ENCODE measurements around the gene HRH3.

Gene HRH3

DNA sequence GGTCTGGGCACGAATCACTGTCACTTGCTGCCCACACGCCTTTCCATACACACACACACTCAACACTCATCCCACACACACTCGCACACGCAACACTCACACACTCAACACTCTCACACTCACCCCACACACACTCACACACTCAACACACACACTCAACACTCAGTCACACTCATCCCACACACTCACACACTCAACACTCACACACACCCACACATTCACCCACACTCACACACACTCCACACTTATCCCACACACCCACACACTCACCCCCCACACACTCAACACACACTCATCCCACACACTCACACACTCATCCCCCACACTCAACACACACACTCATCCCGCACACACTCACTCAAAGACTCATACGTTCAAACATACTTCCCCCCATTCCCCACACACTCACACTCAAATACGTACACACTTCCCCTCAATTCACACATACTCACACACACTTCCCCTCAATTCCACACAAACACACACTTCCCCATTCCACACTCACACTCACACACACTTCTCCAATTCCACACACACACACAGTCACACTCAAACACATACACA lies 9.0 kb upstream of the HRH3 start:
- DNase-seq = no peak

DNA sequence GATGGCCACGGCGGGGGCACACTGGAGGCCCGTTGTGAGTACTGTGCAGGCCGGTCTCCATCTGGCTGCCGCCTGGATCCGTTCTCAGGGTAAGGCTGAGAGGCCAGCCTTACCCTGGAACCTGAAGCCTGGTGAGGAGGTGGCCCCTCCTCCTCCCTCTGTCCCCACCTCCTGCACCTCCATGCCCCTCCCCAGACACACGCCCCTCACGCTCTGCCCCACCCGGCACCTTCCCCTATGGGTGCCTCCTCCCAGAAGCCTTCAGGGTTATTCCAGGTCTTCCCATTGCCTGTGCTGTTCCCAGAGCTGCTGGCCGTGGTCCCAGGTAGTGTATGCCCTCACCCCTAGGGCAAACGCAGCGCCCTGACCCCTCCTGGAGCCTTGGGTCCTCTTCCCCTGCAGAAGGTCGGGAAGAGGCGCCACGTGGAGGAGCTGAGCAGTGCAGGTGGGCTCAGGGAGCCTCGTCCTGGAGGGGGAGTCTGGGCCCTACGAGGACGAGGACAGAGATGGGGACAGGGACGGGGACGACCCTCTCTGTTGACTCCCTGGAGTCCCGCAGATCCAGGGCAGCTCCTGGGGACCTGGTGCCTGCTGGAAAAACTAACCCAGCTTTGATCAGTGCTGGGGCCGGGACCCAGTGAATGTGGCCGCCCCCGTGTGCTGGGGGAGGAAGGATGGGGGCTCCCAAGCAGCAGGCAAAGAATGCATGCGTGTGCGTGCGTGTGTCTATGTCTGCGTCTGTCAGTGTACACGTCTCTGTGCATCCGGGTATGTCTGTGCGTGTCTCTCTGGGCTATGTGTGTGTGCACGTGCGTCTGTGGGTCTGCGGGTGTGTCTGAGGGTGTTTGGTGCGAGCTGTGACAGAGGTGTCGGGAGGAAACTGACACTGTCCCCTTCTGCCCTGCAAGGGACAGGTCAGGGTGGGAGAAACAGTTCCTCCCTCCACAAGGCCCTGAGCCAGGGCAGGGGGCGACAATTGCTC lies 8.2 kb upstream of the HRH3 start:
- DNase-seq = no peak

DNA sequence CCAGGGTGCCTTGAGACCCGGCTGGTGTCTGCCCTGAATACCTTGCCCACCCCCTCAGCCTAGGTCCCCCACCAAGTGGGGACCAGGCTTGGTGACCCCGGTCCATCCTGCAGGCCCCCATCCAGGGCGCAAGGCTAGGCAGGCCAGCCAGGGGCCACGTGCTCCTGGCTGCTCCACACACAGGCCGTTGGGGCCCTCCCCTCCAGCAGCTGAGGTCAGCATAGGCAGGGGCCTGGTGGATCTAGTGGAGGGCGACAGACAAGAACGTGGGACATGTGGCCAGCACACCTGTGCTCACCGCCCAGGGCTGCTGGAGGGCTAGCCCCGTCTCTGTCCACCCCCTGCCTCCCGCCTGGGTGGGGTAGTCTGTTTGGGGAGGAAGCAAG lies 7.5 kb upstream of the HRH3 start:
- no peak for DNase-seq

DNA sequence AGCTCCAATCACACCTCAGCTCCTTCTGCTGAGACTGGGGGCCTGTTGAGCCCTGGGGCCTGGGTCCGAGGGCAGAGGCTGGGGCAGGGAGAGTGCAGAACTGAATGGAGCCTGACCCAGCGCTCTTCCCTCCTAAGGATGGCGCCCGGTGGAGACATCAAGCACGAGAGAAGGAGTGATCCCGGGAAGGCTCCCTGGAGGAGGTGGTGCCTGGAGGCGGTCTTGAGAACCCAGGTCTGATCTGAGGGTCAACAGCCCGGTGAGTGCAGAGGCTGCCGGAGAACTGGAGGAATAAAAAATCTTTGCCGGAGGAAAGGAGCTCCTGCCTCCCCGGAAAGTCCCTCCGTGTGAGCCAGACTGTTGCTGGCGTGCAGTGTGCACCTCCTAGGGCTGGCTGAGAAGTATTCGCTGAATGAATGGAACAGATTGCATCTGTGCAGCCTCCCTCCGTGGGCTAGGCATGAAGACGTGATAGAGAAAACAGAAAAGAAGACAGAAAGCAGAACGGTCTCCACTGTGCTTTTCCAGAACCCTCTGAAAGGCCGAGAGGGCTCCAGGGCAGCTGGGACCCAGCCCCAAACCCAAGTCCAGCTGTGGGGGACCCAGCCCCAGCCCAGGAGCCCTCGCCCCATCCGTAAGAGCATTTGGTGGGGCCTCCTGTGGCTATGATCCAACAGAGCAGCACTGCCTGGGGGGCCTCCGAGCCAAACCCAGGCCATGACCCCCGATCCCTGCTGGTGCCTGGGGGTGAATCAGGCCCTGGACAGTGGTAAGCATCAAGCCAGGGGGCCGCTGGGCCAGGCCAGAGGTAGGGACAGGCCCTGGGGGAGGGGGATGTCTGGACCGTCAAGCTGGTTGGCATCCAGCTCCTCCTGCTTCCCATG lies 6.9 kb upstream of the HRH3 start:
- DNase-seq = no peak

DNA sequence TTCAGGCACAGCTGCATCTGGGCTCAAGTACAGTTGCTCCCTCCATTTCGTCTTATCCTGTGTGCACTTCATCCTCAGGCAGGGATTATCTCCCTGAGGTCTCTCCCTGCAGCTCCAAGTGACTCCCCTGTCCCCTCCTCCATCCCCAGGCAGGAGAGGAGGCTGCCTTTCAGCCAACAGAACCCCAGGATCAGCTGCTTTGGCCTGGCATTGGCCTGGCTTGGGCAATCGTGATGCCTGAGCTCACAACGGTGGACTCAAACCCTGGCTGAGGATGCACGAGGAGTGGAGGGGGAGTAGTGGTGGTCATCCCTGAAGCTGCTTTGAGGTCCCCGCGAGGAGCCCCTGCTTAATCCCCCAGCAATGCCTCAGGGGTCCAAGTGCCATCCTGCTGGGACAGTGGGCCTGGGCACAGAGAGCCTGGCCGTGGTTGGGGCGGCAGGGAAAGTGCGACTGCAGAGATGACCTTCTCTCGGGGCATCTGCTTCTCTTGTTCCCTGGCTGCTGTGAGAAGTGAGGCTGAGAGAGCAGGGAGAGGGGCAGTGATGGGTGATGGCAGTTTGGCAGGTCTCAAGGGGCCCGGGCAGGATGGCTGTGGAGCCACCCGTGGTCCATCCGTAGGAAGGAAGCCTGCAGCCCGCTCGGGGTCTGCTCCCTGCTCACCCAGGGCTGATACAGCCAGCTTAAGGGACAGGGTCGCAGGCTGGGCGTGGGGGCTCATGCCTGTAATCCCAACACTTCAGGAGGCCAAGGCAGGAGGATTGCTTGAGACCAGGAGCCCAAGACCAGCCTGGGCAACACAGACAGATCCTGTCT lies 6.0 kb upstream of the HRH3 start:
- no peak for DNase-seq

DNA sequence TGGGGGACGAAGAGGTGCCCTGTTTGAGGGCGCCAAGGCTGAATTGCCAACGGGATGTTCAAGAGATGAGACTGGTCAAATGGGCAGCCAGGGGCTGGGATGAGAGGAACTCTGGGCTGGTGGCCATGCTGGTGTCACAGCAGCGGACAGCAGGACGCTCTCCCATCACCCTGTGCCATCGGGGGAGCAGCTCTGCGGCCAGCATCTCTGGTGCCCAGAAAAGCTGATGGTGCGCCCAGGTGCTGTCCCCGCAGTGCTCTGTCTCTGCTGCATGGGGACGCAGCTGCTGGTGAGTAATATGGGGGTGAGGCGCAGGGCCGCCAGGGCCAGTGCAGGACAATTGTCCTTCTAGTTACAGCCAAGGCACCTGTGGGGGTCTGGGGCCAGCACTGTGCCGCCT lies 4.9 kb upstream of the HRH3 start:
- no peak for DNase-seq

DNA sequence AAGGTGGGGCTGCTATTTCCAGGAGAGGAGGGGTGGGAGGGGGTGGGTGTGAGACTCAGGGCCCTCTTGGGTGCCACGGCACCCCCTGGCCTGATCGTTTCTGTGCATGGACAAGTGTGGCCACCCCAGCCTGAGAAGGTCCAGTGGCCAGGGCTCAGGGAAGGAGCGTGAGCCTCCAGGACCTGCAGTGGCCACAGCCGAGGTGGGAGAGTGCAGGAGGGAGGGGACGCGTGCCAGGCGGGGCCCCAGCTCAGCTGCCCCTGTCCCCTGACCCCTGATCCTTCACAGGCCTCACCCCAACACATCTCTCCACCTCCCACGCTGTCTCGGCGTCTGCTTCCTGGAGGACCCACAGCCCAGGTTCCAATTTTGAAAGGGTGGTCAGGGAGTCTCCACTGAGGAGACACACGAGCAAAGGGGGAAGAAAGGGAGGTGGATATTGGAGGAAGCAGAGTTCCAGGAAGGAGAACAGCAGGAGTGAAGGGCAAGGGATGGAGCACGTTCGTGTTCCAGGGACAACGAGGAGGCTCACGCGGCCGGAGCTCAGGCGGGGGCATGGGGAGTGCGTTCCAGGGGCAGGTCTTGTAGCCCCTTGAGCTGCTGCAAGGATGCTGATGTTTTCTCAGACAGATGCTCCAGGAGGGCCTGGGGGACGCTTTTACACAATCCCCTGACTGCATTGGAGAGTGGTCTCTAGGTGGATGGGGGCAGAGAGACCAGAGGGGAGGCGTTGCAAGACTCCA lies 4.2 kb upstream of the HRH3 start:
- DNase-seq = no peak

DNA sequence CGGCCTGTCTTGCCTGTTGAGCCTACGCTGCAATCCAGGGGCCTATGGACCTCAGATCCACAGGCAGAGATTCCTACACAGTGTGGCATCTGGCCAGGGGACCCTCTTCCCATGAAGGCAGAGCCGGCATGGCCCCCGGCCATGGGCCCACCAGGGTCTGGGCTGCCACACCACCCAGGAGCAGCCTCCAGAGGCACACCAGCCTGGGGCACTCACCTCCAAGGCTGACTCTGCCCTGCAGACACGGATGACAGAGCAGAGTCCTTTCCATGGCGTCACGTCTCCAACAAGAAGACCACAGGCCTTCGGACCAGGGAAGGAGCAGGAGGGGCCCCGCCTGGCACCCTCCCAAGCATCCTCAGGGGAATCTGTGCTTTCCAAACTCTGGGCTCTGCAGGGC lies 3.5 kb upstream of the HRH3 start:
- no peak for DNase-seq

DNA sequence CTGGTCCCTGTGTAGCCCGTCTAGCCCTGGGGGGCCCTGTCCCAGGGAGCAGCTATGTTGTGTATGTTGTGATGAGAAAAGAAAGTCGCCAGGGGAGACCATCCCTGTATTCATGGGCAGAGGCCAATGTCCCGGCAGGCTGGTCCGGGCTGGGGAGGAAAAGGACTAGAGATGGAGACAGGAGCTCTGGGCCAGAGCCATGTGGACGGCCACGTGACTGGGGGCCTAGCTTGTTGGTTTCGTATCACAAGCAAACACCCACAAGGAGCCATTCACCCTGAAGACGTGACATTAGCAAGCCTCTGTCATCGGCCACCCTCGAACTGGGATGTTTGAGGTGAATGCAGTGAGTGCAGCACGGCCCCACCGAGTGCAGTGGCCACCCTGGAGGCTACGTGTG lies 2.9 kb upstream of the HRH3 start:
- no peak for DNase-seq

DNA sequence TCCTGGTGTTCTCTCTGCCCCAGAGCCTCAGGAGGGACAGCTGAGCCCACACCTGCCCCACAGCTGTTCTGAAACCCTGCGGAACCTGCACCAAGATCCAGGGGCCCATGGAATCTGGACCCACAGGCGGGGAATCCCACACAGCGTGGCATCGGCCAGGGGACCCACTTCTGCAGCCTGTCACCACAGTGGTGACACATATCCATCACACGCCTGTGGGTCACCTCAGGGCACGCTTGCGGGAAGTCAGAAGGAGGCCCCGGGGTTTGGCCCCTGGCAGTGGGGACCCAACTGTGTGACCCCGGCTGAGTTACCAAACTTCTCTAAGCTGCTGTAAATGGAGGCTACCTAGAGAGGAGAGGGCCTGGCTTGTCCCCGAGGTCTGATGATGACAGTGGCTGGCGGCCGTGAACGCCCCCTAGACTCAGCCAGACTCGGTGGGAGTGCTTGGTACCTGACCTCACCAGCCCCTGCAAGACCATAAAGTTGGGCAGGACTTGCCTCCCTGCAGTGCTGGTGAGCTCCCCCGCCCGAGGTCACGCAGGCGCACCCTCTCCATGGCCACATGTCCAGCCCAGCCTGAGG lies 2.3 kb upstream of the HRH3 start:
- no peak for DNase-seq

DNA sequence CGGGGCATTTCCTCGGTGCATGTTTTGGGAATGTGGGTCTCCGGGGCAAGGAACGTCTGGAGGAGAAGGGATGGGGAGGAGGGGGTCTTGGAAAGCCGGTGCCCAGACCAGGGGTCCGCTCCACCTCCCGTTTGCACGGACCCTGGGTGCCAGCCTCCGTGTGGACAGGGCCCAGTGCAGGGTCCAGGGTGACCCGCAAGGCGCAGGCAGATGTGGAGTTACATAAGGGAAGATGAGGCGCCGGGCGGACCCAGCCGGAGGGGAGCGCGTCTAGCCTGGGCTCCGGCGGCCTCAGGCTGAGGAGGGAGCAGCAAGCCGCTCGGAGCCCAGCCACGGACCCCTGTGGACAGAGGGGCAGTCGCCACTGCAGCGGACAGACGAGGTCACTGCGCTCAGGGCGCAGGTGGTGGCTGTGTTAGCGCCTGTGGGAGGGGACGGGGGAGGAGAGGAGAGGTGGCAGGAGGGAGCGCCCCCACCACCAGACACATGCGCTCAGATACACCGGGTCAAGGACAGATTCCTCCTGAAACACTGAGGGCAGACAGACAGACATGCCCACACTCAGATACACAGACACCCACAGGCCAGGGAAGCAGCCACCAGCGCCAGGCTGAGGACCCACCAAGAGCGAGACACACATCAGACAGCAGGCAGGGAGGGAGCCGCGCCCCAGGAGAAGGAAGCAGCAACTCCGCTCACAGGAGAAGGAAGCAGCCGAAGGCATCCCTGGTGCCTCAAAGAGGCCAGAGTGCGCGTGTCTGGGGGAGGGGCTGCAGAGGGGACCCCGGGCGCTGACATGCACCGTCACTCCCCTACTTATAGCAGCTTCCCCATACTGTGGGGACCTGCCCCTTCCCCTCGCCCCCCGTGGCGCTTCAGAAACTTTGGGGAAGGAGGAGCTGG lies 839 bp upstream of the HRH3 start:
- no peak for DNase-seq

DNA sequence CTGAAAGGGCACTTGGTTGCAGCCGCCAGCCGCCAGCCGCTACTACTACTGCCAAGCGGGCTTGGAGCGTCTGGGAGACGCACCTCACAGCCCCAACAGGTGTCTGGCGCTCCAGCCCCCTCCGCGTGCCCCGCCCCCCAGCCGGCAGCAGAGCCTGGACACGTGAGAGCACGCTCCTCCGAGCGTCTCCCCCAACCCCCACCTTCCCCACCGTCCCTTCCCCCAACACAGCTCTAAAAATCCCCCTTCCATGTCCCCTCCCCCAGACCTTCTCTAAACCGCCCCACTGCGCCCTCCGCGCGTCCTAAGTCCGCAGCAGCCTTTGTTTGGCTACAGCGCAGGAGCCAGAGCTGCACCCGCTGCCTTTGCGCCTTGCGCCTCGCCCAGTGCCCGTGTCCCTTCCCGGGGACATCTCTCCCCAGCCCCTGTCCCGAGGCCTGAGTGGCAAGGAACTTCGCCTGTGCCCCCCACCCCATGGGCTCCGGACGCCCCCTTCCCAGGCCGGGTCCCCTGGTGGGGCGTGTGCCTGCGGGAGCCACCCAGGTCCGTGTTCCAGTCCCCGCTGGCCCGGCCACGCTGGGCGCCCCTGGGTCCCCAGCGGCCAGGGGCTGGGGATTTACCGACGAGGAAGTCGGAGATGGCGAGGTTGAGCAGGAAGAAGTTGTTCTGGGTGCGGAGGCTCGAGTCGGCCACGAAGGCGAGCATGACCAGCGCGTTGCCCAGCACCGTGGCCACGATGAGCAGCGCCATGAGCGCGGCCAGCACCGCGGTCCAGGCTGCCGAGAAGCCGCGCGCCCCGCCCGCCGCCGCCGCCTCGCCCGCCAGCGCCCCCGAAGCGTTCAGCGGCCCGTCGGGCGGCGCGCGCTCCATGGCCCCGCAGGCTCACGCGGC lies 732 bp downstream of the HRH3 start:
- DNase-seq = no peak

DNA sequence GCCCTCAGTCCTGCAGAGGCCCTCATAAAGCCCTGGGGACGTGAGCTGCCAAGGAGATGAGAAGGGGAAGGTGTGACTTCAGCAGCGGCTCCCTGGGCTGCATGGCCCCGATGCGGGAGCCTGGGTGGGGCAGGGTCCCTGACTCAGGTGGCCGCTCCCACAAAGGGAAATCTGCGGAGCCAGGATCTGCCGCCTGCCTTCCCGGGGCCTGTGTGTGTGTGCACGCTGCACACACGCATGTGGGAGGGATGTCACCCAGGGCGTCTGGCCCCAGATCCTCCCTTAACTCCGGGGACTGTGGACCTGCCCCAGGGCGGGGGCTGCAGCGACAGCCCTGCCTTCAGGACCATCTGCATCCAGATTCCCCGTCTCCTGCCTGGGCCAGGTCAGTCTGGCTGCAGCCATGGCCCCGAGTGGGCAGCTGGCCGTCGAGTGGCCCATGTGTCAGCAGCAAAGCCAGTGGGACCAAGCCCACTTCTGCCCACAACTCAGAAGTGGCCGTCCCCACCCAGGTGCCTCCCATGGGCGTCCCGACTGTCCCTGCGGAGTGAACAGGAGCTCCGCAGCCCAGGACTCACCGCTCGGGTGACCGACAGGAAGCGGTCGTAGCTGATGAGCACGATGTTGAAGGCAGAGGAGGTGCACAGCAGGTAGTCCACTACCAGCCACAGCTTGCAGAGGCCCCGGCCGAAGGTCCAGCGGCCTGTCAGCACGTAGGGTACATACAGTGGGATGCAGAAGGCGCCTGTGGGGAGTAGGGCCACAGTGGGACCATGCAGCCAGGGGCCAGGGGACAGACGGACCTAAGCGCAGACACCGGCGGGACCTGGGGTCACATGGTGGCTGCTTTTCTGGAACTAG lies 1.9 kb downstream of the HRH3 start:
- DNase-seq = no peak

DNA sequence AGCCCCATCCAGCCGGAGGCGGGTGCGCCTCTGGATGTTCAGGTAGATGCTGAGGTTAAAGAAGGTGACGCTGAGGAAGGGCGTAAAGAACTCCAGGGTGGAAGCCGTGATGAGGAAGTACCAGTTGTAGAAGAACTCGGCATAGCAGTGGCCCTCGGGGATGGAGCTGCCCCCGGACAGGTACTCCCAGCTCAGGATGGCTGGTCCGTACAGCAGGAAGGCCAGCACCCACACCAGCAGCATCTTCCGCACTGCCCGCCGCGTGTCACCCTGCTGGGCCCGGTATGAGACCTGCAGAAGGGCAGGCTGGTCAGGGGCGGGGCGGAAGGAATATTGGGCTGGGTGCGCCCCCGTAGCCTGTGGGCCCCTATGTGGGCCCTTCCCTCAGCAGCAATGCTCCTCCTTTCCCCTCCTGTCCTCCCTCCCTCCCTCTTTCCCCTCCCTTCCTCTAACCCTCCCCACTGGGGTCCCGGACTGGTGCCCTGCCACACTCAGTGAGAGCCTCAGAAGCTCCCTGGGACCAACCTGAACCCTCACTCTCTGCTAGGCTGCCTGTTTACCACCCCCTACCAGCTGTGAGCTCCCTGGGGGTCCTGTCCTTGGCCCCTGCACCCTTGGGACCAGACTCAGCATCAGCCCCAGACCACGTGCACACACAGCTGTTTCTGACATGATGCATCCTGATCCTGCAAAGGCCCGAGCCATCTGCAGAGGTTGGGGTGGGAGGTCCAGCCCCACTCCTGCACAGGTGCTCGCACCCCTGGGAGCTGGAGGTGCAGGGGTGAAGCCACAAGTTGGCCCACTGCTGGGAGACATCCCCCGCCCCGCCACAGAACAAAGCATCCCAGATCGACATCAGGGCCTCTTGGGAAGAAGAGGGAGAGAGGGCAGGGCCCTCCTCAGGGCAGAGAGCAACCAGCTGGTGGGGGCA lies 3.2 kb downstream of the HRH3 start:
- no peak for DNase-seq

DNA sequence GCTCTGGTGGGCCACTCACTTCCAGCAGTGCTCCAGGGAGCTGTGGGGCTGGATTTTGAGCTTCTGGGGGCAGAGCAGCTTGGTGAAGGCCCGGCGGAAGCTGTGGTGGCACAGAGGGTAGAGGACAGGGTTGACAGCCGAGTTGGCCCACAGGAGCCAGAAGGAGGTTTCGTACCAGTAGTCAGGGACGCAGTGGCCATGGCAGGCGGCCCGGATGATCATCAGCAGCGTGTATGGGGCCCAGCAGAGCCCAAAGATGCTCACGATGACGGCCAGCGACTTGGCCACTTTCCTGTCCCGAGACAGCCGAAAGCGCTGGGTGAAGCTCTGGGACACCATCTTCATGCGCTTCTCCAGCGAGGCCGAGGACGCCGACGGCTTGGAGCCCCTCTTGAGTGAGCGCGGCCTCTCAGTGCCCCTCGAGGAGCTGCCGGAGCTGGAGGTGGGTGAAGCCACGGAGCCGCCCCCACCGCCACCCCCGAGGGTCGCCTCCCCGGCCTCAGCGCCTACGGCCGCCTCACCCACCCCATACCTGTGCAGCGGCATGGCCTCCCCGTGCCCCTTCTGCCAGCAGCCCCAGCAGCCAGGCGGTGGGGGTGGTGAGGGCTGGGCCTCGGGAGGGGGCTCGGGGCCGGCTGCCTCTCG lies 4.0 kb downstream of the HRH3 start:
- DNase-seq = no peak
